Endothelial cell (in vitro differentiated cells): ENCODE data around the gene REEP2. TPM values are rescaled to one million over a fixed set of nuclear protein-coding genes. Genes with fewer than 3 reads are reported as not detected.
"Not testable (repeated sequence)": the region's sequence is repeated elsewhere in the genome, so short reads cannot be mapped to it uniquely, and the experiment has no call there.

Experiments
- DNase-seq: peaks from one replicate; pipeline ENCODE4 v3.0.0; 2021; ENCODE audit warnings: low spot score
- H3K27ac Mint-ChIP-seq: one replicate; pipeline ENCODE4 v1.8.0; 2021; ENCODE audit warnings: mixed read lengths, inconsistent platforms; ENCODE audit not compliant: unreplicated experiment
- H3K27me3 Mint-ChIP-seq: one replicate; pipeline ENCODE4 v1.8.0; 2021; ENCODE audit warnings: mild to moderate bottlenecking, moderate library complexity, mixed read lengths, inconsistent platforms; ENCODE audit not compliant: unreplicated experiment
- H3K36me3 Mint-ChIP-seq: one replicate; pipeline ENCODE4 v1.8.0; 2021; ENCODE audit warnings: mild to moderate bottlenecking, low read depth, mixed read lengths, inconsistent platforms; ENCODE audit not compliant: unreplicated experiment
- H3K4me1 Mint-ChIP-seq: one replicate; pipeline ENCODE4 v1.8.0; 2021; ENCODE audit warnings: mild to moderate bottlenecking, mixed read lengths, inconsistent platforms; ENCODE audit not compliant: unreplicated experiment
- H3K4me3 Mint-ChIP-seq: one replicate; pipeline ENCODE4 v1.8.0; 2021; ENCODE audit warnings: mild to moderate bottlenecking, mixed read lengths, inconsistent platforms; ENCODE audit not compliant: unreplicated experiment
- H3K9me3 Mint-ChIP-seq: one replicate; pipeline ENCODE4 v1.8.0; 2021; ENCODE audit warnings: mixed read lengths, inconsistent platforms; ENCODE audit not compliant: unreplicated experiment
- long read RNA-seq: library from polyadenylated mRNA; unstranded; transcript quantifications from one replicate; pipeline ENCODE4 v2.0.0, GENCODE V29; 2020; ENCODE audit not compliant: unreplicated experiment
- total RNA-seq: library from RNA; stranded (reverse); fragmentation: NEBNext Ultra II Directional; extraction: Animal tissue kit (Norgen Biotek cat#: 25700); gene quantifications from one replicate; pipeline ENCODE4 v1.2.1, GENCODE V29; 2021; ENCODE audit not compliant: unreplicated experiment
- TF ChIP-seq, protein P1 (sequence below): fragments of 200-600 bp; sonication (generic); IDR thresholded peaks from one replicate; pipeline ENCODE4 v1.5.0; 2021; ENCODE audit warnings: antibody characterized with exemption; ENCODE audit not compliant: unreplicated experiment

REEP2 gene, protein sequence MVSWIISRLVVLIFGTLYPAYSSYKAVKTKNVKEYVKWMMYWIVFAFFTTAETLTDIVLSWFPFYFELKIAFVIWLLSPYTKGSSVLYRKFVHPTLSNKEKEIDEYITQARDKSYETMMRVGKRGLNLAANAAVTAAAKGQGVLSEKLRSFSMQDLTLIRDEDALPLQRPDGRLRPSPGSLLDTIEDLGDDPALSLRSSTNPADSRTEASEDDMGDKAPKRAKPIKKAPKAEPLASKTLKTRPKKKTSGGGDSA
- total RNA-seq = 72.8 TPM
- long read RNA-seq, transcript REEP2-202 (8 exons, 2,170 nt) = major isoform, 38 of 57 reads
- long read RNA-seq, transcript REEP2-201 (8 exons, 2,099 nt) = minor isoform, 6 of 57 reads
- long read RNA-seq, partial matches to known transcripts = 4 of 57 reads
- long read RNA-seq, other reads (novel, unspliced or antisense) = 8 of 57 reads

DNA sequence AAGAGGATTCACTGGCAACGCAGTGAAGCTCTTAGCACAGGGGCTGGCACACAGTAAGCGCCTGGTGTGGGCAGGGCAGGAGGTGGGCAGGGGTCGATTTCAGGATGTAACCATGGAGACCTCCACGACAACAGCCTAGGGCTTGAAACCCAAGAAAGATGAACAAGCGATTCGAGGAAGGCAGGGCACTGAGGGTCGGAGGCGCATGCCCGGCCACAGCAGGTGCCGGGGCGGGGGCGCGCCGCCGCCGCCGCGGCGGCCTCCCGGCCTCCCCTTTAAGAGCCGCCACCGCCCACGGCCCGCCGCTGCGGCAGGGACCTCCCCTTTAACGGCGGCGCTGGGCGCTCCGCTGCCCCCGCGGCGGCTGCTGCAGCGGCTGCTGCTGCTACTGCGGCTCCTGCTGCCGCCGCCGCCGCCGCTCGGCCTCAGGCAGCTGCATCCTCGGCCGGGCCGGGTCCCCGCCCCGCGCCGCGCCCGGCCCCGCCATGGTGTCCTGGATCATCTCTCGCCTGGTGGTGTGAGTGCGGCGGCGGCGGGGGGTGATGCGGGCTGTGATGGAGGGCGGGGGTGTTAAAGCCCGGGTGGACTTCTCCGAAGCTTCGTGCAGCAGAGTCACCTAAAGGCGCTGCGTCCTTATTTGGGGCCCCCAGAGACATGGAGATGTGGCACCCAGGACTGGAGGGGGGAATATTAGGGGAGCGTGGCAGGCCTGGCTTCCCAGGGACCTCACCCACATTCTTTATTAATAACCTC, at the start of gene REEP2:
Gene REEP2 (plus strand): TSS at position 334 of the 753 bp plus-strand sequence. CDS start 152 bp downstream, at position 486.
- DNase-seq = peak; percentile 65
- TF ChIP-seq, protein P1, sequence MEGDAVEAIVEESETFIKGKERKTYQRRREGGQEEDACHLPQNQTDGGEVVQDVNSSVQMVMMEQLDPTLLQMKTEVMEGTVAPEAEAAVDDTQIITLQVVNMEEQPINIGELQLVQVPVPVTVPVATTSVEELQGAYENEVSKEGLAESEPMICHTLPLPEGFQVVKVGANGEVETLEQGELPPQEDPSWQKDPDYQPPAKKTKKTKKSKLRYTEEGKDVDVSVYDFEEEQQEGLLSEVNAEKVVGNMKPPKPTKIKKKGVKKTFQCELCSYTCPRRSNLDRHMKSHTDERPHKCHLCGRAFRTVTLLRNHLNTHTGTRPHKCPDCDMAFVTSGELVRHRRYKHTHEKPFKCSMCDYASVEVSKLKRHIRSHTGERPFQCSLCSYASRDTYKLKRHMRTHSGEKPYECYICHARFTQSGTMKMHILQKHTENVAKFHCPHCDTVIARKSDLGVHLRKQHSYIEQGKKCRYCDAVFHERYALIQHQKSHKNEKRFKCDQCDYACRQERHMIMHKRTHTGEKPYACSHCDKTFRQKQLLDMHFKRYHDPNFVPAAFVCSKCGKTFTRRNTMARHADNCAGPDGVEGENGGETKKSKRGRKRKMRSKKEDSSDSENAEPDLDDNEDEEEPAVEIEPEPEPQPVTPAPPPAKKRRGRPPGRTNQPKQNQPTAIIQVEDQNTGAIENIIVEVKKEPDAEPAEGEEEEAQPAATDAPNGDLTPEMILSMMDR = no peak
- Mint-ChIP-seq H3K4me3 (peak within 1 kb of the TSS; percentile 92), H3K27me3 (peaks cover 9% of the 10 kb centered on the region), H3K27ac (peak within 1 kb of the TSS; percentile 76), H3K4me1 (peaks cover 26% of the 10 kb centered on the region), H3K9me3 (no peaks in the 10 kb centered on the region), H3K36me3 (peaks cover 32% of the 10 kb centered on the region)

DNA sequence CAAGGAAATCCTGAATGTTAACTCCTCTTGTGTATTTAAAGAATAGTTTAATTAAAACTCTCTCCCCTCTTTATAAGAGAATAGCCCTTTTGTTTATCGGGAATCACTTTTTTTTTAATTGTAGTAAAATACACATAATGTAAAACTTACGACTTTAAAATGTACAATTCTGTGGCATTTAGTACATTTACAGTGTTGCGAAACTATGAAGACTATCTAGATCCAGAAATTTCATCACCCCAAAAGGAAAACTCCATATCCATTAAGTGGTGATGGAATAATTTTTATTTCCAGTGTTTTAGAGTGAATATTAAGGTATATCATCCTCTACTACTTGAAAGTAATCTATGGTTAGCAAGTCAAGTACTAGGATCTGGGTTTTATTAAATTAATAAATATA, 49.5 kb upstream of the REEP2 start:
- Mint-ChIP-seq H3K27me3 (peaks cover 2% of the 10 kb centered on the region), H3K36me3 (peaks cover 44% of the 10 kb centered on the region), H3K27ac (no peak overlapping the region), H3K4me3 (no peak overlapping the region), H3K9me3 (no peaks in the 10 kb centered on the region), H3K4me1 (peaks cover under 1% of the 10 kb centered on the region)
- TF ChIP-seq, protein P1 = no peak
- no peak for DNase-seq

DNA sequence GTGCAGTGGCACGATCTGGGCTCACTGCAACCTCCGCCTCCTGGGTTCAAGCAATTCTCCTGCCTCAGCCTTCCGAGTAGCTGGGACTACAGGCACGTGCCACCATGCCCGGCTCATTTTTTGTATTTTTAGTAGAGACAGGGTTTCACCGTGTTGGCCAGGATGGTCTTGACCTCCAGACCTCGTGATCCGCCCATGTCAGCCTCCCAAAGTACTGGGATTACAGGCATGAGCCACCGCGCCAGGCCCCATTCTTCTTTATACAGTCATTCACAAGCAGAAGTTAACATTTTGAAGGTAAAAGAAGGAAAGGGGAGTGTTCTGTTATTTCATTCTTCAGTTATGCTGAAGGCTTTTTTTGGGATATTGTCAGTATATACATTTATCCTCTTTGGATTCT, 48.9 kb upstream of the REEP2 start:
- not testable (repeated sequence) for DNase-seq, H3K4me3 Mint-ChIP-seq, H3K27ac Mint-ChIP-seq, H3K27me3 Mint-ChIP-seq, H3K4me1 Mint-ChIP-seq, H3K9me3 Mint-ChIP-seq
- peaks cover 49% of the 10 kb centered on the region for H3K36me3 Mint-ChIP-seq

DNA sequence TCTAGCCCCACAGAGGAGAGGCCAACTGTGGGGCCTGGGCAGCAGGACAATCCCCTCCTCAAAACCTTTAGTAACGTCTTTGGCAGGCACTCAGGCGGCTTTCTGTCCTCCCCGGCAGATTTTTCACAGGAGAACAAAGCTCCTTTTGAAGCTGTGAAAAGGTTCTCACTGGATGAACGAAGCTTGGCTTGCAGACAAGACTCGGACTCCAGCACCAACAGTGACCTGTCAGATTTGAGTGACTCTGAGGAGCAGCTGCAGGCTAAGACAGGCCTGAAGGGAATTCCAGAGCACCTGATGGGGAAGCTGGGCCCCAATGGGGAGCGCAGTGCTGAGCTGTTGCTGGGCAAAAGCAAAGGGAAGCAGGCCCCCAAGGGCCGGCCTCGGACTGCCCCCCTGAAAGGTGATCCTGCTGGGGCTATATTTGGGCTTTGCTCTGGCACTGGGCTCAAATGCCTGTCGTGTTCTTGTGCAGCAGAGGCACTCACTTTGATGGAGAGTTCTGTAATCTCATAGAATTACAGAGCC, 46.9 kb upstream of the REEP2 start:
- no peaks in the 10 kb centered on the region for H3K9me3 Mint-ChIP-seq
- TF ChIP-seq, protein P1 = no peak
- peaks cover 4% of the 10 kb centered on the region for H3K27me3 Mint-ChIP-seq
- peaks cover 5% of the 10 kb centered on the region for H3K4me1 Mint-ChIP-seq
- no peak overlapping the region for H3K27ac Mint-ChIP-seq
- H3K36me3 Mint-ChIP-seq = peaks cover 48% of the 10 kb centered on the region
- H3K4me3 Mint-ChIP-seq = no peak overlapping the region
- DNase-seq = no peak

DNA sequence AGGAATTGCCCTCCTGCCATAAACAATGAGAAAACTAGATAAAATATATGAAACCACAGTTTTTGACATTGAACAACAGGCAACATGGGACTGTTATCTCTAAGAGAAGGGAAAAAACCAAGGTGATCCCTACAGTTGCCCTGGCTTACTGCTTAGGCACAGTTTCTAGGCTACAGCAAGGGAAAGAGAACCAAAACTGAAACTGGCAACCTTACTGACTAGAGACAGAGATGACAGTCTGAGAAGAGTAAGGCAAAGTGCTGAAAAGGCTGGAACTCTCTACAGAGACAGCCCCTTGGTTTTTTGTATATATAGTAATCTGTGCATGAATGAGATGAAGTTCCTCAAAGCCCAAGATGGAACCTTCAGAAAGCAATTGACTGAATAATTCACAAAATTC, 36.2 kb upstream of the REEP2 start:
- Mint-ChIP-seq H3K36me3 (peaks cover 30% of the 10 kb centered on the region), H3K9me3 (no peaks in the 10 kb centered on the region), H3K4me3 (no peak overlapping the region), H3K4me1 (no peaks in the 10 kb centered on the region), H3K27me3 (peaks cover 4% of the 10 kb centered on the region), H3K27ac (no peak overlapping the region)
- DNase-seq = no peak
- TF ChIP-seq, protein P1 = no peak
